ENCODE data around the gene ZBTB8A.
"Not testable (repeated sequence)": the region's sequence is repeated elsewhere in the genome, so short reads cannot be mapped to it uniquely, and the experiment has no call there.

ZBTB8A gene

GRCh38 chr1:32622806-32623681 lies 83.8 kb downstream of the ZBTB8A start:
- no peak for DNase-seq

DNA sequence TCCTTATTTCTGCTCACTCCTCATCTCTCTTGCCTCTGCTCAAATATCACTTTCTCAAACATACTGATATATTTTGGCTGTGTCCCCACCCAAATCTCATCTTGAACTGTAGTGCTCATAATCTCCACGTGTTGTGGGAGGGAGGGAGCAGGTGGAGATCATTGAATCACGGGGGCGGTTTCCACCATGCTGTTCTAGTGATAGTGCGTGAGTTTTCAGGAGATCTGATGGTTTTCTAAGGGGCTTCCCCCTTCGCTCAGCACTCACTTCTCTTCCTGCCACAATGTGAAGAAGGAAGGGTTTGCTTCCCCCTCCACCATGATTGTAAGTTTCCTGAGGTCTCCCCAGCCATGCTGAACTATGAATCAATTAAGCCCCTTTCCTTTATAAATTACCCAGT lies 84.5 kb downstream of the ZBTB8A start:
- DNase-seq: no peak

DNA sequence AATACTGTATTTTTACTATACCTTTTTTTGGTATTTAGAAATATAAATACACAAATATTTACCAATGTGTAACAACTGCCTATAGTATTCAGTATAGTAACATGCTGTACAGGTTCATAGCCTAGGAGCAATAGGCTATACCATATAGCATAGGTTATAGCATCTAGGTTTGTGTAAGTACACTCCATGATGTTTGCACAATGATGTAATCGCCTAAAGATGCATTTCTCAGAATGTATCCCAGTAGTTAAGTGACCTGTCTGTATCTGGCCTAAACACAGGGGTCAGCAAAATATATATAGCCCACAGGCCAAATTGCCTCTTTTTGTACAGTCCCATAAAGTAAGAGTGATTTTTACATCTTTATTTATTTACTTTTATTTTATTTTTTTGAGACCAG lies 86.9 kb downstream of the ZBTB8A start:
- no peak for DNase-seq

- DNase-seq: no peak
Observed at GRCh38 chr1:32627596-32628162, 88.5 kb downstream of the ZBTB8A start.

- not testable (repeated sequence) for DNase-seq
Observed at GRCh38 chr1:32630173-32630572, 90.9 kb downstream of the ZBTB8A start.

- no peak for DNase-seq
Observed at GRCh38 chr1:32632829-32633228, 93.6 kb downstream of the ZBTB8A start.

GRCh38 chr1:32635508-32636277 lies 96.5 kb downstream of the ZBTB8A start:
- DNase-seq: no peak

DNA sequence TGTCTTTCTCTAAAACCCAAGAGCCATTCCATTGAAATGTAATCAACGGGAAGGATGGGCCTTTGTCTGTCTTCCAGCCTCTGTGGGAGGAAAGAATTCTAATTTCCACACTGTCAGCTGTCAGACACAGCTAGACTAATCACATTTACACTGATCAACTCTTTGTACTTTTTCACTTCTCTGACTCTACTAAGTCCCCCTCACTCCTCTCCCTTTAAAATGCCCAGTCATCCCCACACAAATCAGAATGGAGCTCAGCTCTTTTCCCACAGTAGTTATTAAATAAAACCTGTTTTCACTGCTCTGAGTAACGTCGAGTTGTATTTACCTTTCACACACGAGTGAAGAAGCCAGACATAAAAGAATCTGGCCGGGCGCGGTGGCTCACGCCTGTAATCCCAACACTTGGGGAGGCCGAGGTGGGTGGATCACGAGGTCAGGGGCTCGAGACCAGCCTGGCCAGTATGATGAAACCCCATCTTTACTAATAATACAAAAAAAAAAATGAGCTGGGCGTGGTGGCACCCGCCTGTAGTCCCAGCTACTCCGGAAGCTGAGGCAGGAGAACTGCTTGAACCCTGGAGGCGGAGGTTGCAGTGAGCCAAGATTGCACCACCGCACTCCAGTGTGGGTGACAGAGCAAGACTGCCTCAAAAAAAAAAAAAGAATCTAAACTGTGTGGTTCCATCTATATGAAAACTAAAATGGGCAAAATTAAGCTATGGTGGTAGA lies 97.9 kb downstream of the ZBTB8A start:
- DNase-seq: no peak

- no peak for DNase-seq
Observed at GRCh38 chr1:32639489-32640075, 100.4 kb downstream of the ZBTB8A start.

- DNase-seq: not testable (repeated sequence)
Observed at GRCh38 chr1:32642292-32642827, 103.1 kb downstream of the ZBTB8A start.

DNA sequence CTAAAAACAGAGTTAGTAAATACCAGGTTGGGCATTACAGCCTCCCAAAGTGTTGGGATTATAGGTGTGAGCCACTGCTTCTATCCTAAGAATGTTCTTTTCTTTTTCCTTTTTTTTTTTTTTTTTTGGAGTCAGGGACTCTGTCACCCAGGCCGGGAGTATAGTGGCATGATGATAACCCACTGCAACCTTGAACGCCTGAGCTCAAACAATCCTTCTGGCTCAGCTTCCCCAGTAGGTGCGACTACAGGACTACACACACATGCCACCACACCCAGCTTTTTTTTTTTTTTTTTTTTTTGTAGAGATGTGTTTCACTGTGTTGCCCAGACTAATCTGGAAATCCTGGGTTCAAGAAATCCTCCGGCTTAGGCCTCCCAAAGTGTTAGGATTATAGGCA lies 105.2 kb downstream of the ZBTB8A start:
- no peak for DNase-seq

GRCh38 chr1:32647308-32648134 lies 108.3 kb downstream of the ZBTB8A start:
- no peak for DNase-seq

- DNase-seq: no peak
Observed at GRCh38 chr1:32650248-32650751, 111.1 kb downstream of the ZBTB8A start, which contains the start of gene ZBTB8OS. Gene ZBTB8OS, minus strand, starts transcription at chr1:32650550. Its CDS starts 21 bp downstream, at chr1:32650529.

DNA sequence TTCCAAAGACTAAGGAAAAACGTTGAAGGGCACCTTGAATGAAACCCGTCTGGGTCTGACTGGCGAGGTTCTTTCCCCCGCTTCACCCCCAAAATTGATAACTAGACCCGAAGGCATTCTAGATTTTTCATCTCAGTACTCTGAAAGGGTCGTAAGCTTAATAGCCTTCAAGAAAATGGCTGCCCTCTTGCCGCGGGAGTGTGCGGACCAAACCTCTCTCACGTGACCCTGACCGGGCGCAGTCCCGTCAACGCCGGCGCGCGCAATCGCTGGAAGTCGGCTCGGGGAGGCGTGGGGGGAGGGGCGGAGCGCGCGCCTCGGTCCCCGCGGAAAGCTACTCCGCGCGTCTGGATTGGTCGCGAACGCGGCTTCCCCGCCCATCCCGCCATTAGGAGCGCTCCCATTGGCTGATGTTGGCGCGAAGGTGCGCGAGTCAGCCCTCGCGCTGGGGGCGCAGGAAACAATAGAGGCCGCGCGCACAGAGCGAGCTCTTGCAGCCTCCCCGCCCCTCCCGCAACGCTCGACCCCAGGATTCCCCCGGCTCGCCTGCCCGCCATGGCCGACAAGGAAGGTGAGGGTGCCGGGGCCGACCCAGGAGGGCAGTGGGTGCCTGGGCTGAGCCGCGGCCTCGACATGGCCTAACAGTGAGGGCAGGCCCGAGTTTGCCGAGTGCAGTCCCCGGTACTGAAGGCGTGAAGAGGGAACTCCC lies 111.7 kb downstream of the ZBTB8A start, which contains the start of gene RBBP4:
RBBP4 (plus strand) TSS at position 457 of the 709 bp plus-strand sequence; CDS start at position 556, 99 bp downstream.
- peak; percentile 97 for DNase-seq

- no peak for DNase-seq
Observed at GRCh38 chr1:32651461-32652073, 112.3 kb downstream of the ZBTB8A start.

- no peak for DNase-seq
Observed at GRCh38 chr1:32652244-32652962, 113.2 kb downstream of the ZBTB8A start.
